ENCODE measurements around the gene HKDC1. TPM values are rescaled to one million over a fixed set of nuclear protein-coding genes. Genes with fewer than 3 reads are reported as not detected.
A peak's percentile ranks its signal among the peaks of the same experiment; 100 is the strongest.

Gene HKDC1
- polyA plus RNA-seq, 1 donor, result 91.5 TPM

GRCh38 chr10:69182005-69182404 lies 38.1 kb upstream of the HKDC1 start:
- Histone ChIP-seq H3K27me3 (ENCODE audit: control insufficient read depth, insufficient read depth, low read length) (no peaks in the 10 kb centered on the region), H3K36me3 (ENCODE audit: control insufficient read depth, insufficient read depth, low read length) (peaks cover 24% of the 10 kb centered on the region), H3K27ac (ENCODE audit: low read length) (no peak overlapping the region), H3K4me1 (ENCODE audit: control insufficient read depth, insufficient read depth, low read length) (peaks cover 7% of the 10 kb centered on the region), H3K9me3 (ENCODE audit: control insufficient read depth, low read depth, low read length) (no peaks in the 10 kb centered on the region), H3K4me3 (ENCODE audit: low read length) (no peak overlapping the region)
- no peak for DNase-seq
- WGBS (ENCODE audit: insufficient coverage, low lambda C conversion rate), result 100% methylated on average over 3 of the region's 4 CpGs

- WGBS (ENCODE audit: insufficient coverage, low lambda C conversion rate), result 100% methylated on average over 1 of the region's 1 CpG
- DNase-seq, result no peak
- H3K27ac ChIP-seq (ENCODE audit: low read length), result no peak overlapping the region
- H3K4me3 ChIP-seq (ENCODE audit: low read length), result no peak overlapping the region
- no peaks in the 10 kb centered on the region for H3K9me3 ChIP-seq (ENCODE audit: control insufficient read depth, low read depth, low read length)
- H3K36me3 ChIP-seq (ENCODE audit: control insufficient read depth, insufficient read depth, low read length), result peaks cover 51% of the 10 kb centered on the region
- no peaks in the 10 kb centered on the region for H3K27me3 ChIP-seq (ENCODE audit: control insufficient read depth, insufficient read depth, low read length)
- H3K4me1 ChIP-seq (ENCODE audit: control insufficient read depth, insufficient read depth, low read length), result peaks cover 1% of the 10 kb centered on the region
Measured at GRCh38 chr10:69186524-69186923, 33.6 kb upstream of the HKDC1 start.

- H3K4me3 ChIP-seq (ENCODE audit: low read length), result no peak overlapping the region
- no peaks in the 10 kb centered on the region for H3K9me3 ChIP-seq (ENCODE audit: control insufficient read depth, low read depth, low read length)
- no peaks in the 10 kb centered on the region for H3K4me1 ChIP-seq (ENCODE audit: control insufficient read depth, insufficient read depth, low read length)
- H3K27ac ChIP-seq (ENCODE audit: low read length), result no peak overlapping the region
- no CpG with 5 or more reads among the region's 2 CpGs for WGBS (ENCODE audit: insufficient coverage, low lambda C conversion rate)
- H3K27me3 ChIP-seq (ENCODE audit: control insufficient read depth, insufficient read depth, low read length), result no peaks in the 10 kb centered on the region
- H3K36me3 ChIP-seq (ENCODE audit: control insufficient read depth, insufficient read depth, low read length), result peaks cover 61% of the 10 kb centered on the region
- DNase-seq, result no peak
Measured at GRCh38 chr10:69201045-69201444, 19.1 kb upstream of the HKDC1 start.

DNA sequence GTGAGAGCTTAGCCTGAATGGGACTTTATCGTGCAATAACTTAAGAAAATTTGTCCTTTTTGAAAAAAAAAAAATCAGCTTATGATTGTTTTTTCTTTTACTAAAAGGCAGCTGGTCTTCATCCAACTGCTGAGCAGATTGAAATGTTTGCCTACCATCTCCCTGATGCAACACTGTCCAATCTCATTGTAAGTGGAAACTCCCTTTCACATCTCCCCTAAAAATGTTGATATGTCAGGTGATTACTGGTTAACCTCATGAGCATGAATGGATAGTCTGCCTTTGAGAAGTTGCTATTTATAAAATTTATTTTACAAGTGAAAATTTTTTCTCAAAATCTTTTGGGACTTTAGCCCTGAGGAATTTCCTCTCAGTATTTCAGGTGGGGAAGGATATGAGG lies 17.8 kb upstream of the HKDC1 start:
- no peak for DNase-seq
- Histone ChIP-seq H3K4me1 (ENCODE audit: control insufficient read depth, insufficient read depth, low read length) (no peaks in the 10 kb centered on the region), H3K4me3 (ENCODE audit: low read length) (no peak overlapping the region), H3K27me3 (ENCODE audit: control insufficient read depth, insufficient read depth, low read length) (no peaks in the 10 kb centered on the region), H3K36me3 (ENCODE audit: control insufficient read depth, insufficient read depth, low read length) (peaks cover 61% of the 10 kb centered on the region), H3K27ac (ENCODE audit: low read length) (no peak overlapping the region), H3K9me3 (ENCODE audit: control insufficient read depth, low read depth, low read length) (no peaks in the 10 kb centered on the region)
- WGBS (ENCODE audit: insufficient coverage, low lambda C conversion rate), result 100% methylated on average over 1 of the region's 1 CpG

- Histone ChIP-seq H3K9me3 (ENCODE audit: control insufficient read depth, low read depth, low read length) (no peaks in the 10 kb centered on the region), H3K27me3 (ENCODE audit: control insufficient read depth, insufficient read depth, low read length) (no peaks in the 10 kb centered on the region), H3K36me3 (ENCODE audit: control insufficient read depth, insufficient read depth, low read length) (peaks cover 42% of the 10 kb centered on the region), H3K4me3 (ENCODE audit: low read length) (no peak overlapping the region), H3K4me1 (ENCODE audit: control insufficient read depth, insufficient read depth, low read length) (peaks cover 9% of the 10 kb centered on the region), H3K27ac (ENCODE audit: low read length) (no peak overlapping the region)
- DNase-seq, result no peak
- WGBS (ENCODE audit: insufficient coverage, low lambda C conversion rate), result 70% methylated on average over 2 of the region's 6 CpGs
Measured at GRCh38 chr10:69208761-69209160, 11.4 kb upstream of the HKDC1 start.

DNA sequence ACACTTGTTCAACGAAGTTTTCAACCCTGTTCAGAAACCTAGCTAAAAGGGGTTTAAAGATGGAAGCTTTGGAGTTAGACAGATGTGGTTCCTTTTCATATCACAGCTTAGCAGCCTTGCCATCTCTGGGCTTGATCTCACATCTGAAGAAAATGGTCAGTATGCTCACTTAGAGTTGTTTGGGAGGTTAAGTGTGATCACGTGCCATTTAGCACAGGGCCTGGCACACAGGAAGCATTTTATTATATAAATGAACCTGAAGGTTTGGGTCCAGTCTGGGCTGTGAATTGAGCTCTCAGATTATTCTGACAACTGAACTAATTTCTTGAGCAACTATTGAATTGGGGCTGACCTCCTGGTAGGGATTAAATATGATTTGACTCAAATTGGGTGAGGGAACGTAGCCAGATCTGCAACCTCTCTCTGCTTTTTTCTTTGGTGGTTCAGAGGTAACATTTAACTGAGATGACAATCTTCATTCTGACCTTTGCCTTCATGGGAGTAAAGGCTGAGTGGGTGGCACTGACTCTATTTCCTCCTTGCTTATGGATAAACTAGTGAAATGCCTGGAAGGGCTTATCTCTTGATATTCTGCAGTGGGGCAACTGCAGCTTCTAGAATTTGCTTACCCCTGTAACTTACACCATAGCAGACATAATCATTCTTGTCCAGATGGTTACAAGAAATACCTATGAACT lies 10.2 kb upstream of the HKDC1 start:
- WGBS (ENCODE audit: insufficient coverage, low lambda C conversion rate), result no CpG with 5 or more reads among the region's 3 CpGs
- Histone ChIP-seq H3K36me3 (ENCODE audit: control insufficient read depth, insufficient read depth, low read length) (peaks cover 34% of the 10 kb centered on the region), H3K27ac (ENCODE audit: low read length) (peak overlapping the region; percentile 37)

DNA sequence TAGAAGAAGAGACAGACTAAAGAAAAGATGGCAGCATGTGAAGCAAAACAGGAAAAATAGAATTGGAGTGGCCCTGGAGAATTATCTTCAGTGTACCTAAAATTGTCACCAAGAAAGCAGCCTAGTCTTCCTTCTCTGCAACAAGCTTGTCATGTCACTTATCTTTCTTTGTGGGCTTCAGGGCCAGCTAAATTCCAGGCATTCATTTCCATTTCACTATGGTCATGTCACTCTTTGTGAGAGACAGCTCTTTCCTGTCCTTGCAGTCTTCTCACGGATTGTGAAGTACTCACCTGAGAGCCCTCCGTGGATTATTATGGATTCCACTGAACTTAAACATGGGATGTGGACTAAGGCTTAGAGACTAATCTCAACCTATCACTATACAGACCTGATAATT lies 9.0 kb upstream of the HKDC1 start:
- no peak overlapping the region for H3K27ac ChIP-seq (ENCODE audit: low read length)
- DNase-seq, result no peak
- no peaks in the 10 kb centered on the region for H3K27me3 ChIP-seq (ENCODE audit: control insufficient read depth, insufficient read depth, low read length)
- peaks cover 25% of the 10 kb centered on the region for H3K4me1 ChIP-seq (ENCODE audit: control insufficient read depth, insufficient read depth, low read length)
- H3K9me3 ChIP-seq (ENCODE audit: control insufficient read depth, low read depth, low read length), result no peaks in the 10 kb centered on the region
- peaks cover 26% of the 10 kb centered on the region for H3K36me3 ChIP-seq (ENCODE audit: control insufficient read depth, insufficient read depth, low read length)
- WGBS (ENCODE audit: insufficient coverage, low lambda C conversion rate), result no CpG with 5 or more reads among the region's 2 CpGs
- H3K4me3 ChIP-seq (ENCODE audit: low read length), result no peak overlapping the region

More for the DNA sequence above, 10.2 kb upstream of the HKDC1 start:
- H3K9me3 ChIP-seq (ENCODE audit: control insufficient read depth, low read depth, low read length), result no peaks in the 10 kb centered on the region
- no peaks in the 10 kb centered on the region for H3K27me3 ChIP-seq (ENCODE audit: control insufficient read depth, insufficient read depth, low read length)
- peaks cover 18% of the 10 kb centered on the region for H3K4me1 ChIP-seq (ENCODE audit: control insufficient read depth, insufficient read depth, low read length)
- H3K4me3 ChIP-seq (ENCODE audit: low read length), result no peak overlapping the region
- peak in 1 of 2 donors; percentile 46 for DNase-seq

- no peaks in the 10 kb centered on the region for H3K9me3 ChIP-seq (ENCODE audit: control insufficient read depth, low read depth, low read length)
- no peak overlapping the region for H3K4me3 ChIP-seq (ENCODE audit: low read length)
- H3K4me1 ChIP-seq (ENCODE audit: control insufficient read depth, insufficient read depth, low read length), result peaks cover 30% of the 10 kb centered on the region
- WGBS (ENCODE audit: insufficient coverage, low lambda C conversion rate), result no CpG with 5 or more reads among the region's 3 CpGs
- H3K27me3 ChIP-seq (ENCODE audit: control insufficient read depth, insufficient read depth, low read length), result no peaks in the 10 kb centered on the region
- peaks cover 21% of the 10 kb centered on the region for H3K36me3 ChIP-seq (ENCODE audit: control insufficient read depth, insufficient read depth, low read length)
- H3K27ac ChIP-seq (ENCODE audit: low read length), result no peak overlapping the region
- DNase-seq, result no peak
Measured at GRCh38 chr10:69211524-69211923, 8.6 kb upstream of the HKDC1 start.

GRCh38 chr10:69213591-69214311 lies 6.4 kb upstream of the HKDC1 start:
- WGBS (ENCODE audit: insufficient coverage, low lambda C conversion rate), result 57% methylated on average over 1 of the region's 5 CpGs
- peak; percentile 68 to 85 for DNase-seq
- peaks cover 3% of the 10 kb centered on the region for H3K36me3 ChIP-seq (ENCODE audit: control insufficient read depth, insufficient read depth, low read length)
- H3K4me1 ChIP-seq (ENCODE audit: control insufficient read depth, insufficient read depth, low read length), result peaks cover 42% of the 10 kb centered on the region
- H3K27ac ChIP-seq (ENCODE audit: low read length), result peak overlapping the region; percentile 29
- no peaks in the 10 kb centered on the region for H3K9me3 ChIP-seq (ENCODE audit: control insufficient read depth, low read depth, low read length)
- H3K4me3 ChIP-seq (ENCODE audit: low read length), result no peak overlapping the region
- no peaks in the 10 kb centered on the region for H3K27me3 ChIP-seq (ENCODE audit: control insufficient read depth, insufficient read depth, low read length)

DNA sequence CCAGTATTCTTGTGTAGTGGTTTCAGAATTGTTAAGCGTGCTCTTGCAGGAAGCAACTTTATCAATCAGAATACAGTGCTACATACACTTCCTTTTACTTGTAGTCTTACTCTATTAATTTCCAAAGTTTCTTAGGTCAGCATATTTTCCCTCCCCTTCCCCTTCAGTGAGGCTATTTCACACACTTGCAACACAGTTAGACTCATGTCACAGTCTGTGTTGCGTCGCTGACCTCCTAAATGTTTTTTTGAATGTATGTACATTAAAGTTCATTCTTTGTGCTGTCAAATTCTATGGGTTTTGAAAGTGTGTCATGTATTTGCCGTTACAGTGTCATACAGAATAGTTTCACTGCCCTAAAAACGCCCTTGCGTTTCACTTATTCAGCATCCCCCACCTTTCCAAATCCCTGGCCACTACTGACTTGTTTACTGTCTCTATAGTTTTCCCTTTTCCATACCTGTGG lies 5.4 kb upstream of the HKDC1 start:
- DNase-seq, result peak in 1 of 2 donors; percentile 20
- Histone ChIP-seq H3K36me3 (ENCODE audit: control insufficient read depth, insufficient read depth, low read length) (no peaks in the 10 kb centered on the region), H3K27me3 (ENCODE audit: control insufficient read depth, insufficient read depth, low read length) (no peaks in the 10 kb centered on the region), H3K9me3 (ENCODE audit: control insufficient read depth, low read depth, low read length) (no peaks in the 10 kb centered on the region), H3K4me1 (ENCODE audit: control insufficient read depth, insufficient read depth, low read length) (peaks cover 47% of the 10 kb centered on the region), H3K4me3 (ENCODE audit: low read length) (no peak overlapping the region), H3K27ac (ENCODE audit: low read length) (no peak overlapping the region)
- 93% methylated on average over 3 of the region's 6 CpGs for WGBS (ENCODE audit: insufficient coverage, low lambda C conversion rate)
